ENCODE measurements around the gene CLCN2. TPM values are rescaled to one million over a fixed set of nuclear protein-coding genes. Genes with fewer than 3 reads are reported as not detected.
"Not testable (repeated sequence)": the region's sequence is repeated elsewhere in the genome, so short reads cannot be mapped to it uniquely, and the experiment has no call there.

Gene CLCN2
- polyA plus RNA-seq, 1 donor from 2014 or later, result 0.53 TPM

- no peaks in the 10 kb centered on the region for H3K27me3 Mint-ChIP-seq
- H3K4me1 Mint-ChIP-seq, result no peaks in the 10 kb centered on the region
- H3K27ac Mint-ChIP-seq, result no peak overlapping the region
- H3K36me3 Mint-ChIP-seq, result peaks cover 2% of the 10 kb centered on the region
- H3K4me3 Mint-ChIP-seq, result no peak overlapping the region
- no peaks in the 10 kb centered on the region for H3K9me3 Mint-ChIP-seq
Measured at GRCh38 chr3:184347321-184348056, 13.9 kb downstream of the CLCN2 start.

GRCh38 chr3:184346480-184347190, 14.8 kb downstream of the CLCN2 start:
- H3K27me3 Mint-ChIP-seq, result no peaks in the 10 kb centered on the region
- H3K4me1 Mint-ChIP-seq, result no peaks in the 10 kb centered on the region
- no peak overlapping the region for H3K4me3 Mint-ChIP-seq
- no peaks in the 10 kb centered on the region for H3K9me3 Mint-ChIP-seq
- H3K36me3 Mint-ChIP-seq, result peaks cover 2% of the 10 kb centered on the region
- H3K27ac Mint-ChIP-seq, result peak overlapping the region in 1 of 3 donors; percentile 14

GRCh38 chr3:184345317-184346144, 15.9 kb downstream of the CLCN2 start:
- Mint-ChIP-seq H3K4me1 (peaks cover 0 to 3% (median 0%) of the 10 kb centered on the region in 3 donors), H3K27ac (no peak overlapping the region), H3K27me3 (no peaks in the 10 kb centered on the region), H3K36me3 (peaks cover 8% of the 10 kb centered on the region), H3K4me3 (no peak overlapping the region), H3K9me3 (no peaks in the 10 kb centered on the region)

GRCh38 chr3:184344579-184345316, 16.7 kb downstream of the CLCN2 start:
- Mint-ChIP-seq H3K27me3 (no peaks in the 10 kb centered on the region), H3K36me3 (peaks cover 6% of the 10 kb centered on the region), H3K4me1 (peaks cover 0 to 3% (median 0%) of the 10 kb centered on the region in 3 donors), H3K27ac (no peak overlapping the region), H3K9me3 (no peaks in the 10 kb centered on the region), H3K4me3 (no peak overlapping the region)

- Mint-ChIP-seq H3K27ac (no peak overlapping the region), H3K4me3 (no peak overlapping the region), H3K36me3 (peaks cover 6% of the 10 kb centered on the region), H3K27me3 (no peaks in the 10 kb centered on the region), H3K9me3 (no peaks in the 10 kb centered on the region), H3K4me1 (peaks cover 0 to 3% (median 0%) of the 10 kb centered on the region in 3 donors)
Measured at GRCh38 chr3:184343200-184343876, 18.1 kb downstream of the CLCN2 start.

- H3K27ac Mint-ChIP-seq, result no peak overlapping the region
- H3K9me3 Mint-ChIP-seq, result no peaks in the 10 kb centered on the region
- peaks cover 0 to 11% (median 6%) of the 10 kb centered on the region in 3 donors for H3K4me1 Mint-ChIP-seq
- no peaks in the 10 kb centered on the region for H3K27me3 Mint-ChIP-seq
- no peak overlapping the region for H3K4me3 Mint-ChIP-seq
- peaks cover 6% of the 10 kb centered on the region for H3K36me3 Mint-ChIP-seq
Measured at GRCh38 chr3:184341925-184342324, 19.5 kb downstream of the CLCN2 start.

GRCh38 chr3:184339451-184340135, 21.8 kb downstream of the CLCN2 start:
- H3K27me3 Mint-ChIP-seq, H3K4me3 Mint-ChIP-seq, H3K27ac Mint-ChIP-seq, H3K9me3 Mint-ChIP-seq, H3K36me3 Mint-ChIP-seq: not testable (repeated sequence)
- peaks cover 5 to 22% (median 17%) of the 10 kb centered on the region in 3 donors for H3K4me1 Mint-ChIP-seq

- Mint-ChIP-seq H3K4me3 (peak overlapping the region in 2 of 4 donors; percentile 12 to 33), H3K9me3 (no peaks in the 10 kb centered on the region), H3K4me1 (peaks cover 5 to 22% (median 17%) of the 10 kb centered on the region in 3 donors), H3K27ac (peak overlapping the region in 1 of 3 donors; percentile 40), H3K27me3 (no peaks in the 10 kb centered on the region), H3K36me3 (peaks cover 8% of the 10 kb centered on the region)
Measured at GRCh38 chr3:184339001-184339400, 22.4 kb downstream of the CLCN2 start.

GRCh38 chr3:184338511-184338945, 22.9 kb downstream of the CLCN2 start:
- Mint-ChIP-seq H3K4me3 (peak overlapping the region in 2 of 4 donors; percentile 12 to 15), H3K36me3 (peaks cover 8% of the 10 kb centered on the region), H3K9me3 (no peaks in the 10 kb centered on the region), H3K27me3 (no peaks in the 10 kb centered on the region), H3K4me1 (peaks cover 5 to 22% (median 17%) of the 10 kb centered on the region in 3 donors), H3K27ac (peak overlapping the region in 1 of 3 donors; percentile 40)

GRCh38 chr3:184337981-184338380, 23.4 kb downstream of the CLCN2 start:
- Mint-ChIP-seq H3K27ac (peak overlapping the region in 2 of 3 donors; percentile 15 to 87), H3K4me1 (peaks cover 5 to 22% (median 17%) of the 10 kb centered on the region in 3 donors), H3K4me3 (peak overlapping the region in 3 of 4 donors; percentile 79 to 83 (median 83)), H3K36me3 (peaks cover 8% of the 10 kb centered on the region), H3K9me3 (no peaks in the 10 kb centered on the region), H3K27me3 (no peaks in the 10 kb centered on the region)

GRCh38 chr3:184337399-184337714, 24.0 kb downstream of the CLCN2 start, which contains the start of gene FAM131A:
Gene FAM131A, plus strand, starts transcription at chr3:184337600. Its CDS starts 31 bp downstream, at chr3:184337631.
- H3K4me3 Mint-ChIP-seq, result peak within 1 kb of the TSS; percentile 83 to 96 (median 90)
- no peaks in the 10 kb centered on the region for H3K9me3 Mint-ChIP-seq
- peaks cover 8% of the 10 kb centered on the region for H3K36me3 Mint-ChIP-seq
- H3K4me1 Mint-ChIP-seq, result peaks cover 5 to 23% (median 17%) of the 10 kb centered on the region in 3 donors
- H3K27me3 Mint-ChIP-seq, result no peaks in the 10 kb centered on the region
- peak within 1 kb of the TSS; percentile 61 to 92 (median 87) for H3K27ac Mint-ChIP-seq

- Mint-ChIP-seq H3K27ac (peak overlapping the region; percentile 61 to 92 (median 87)), H3K4me3 (peak overlapping the region; percentile 83 to 96 (median 90)), H3K27me3 (no peaks in the 10 kb centered on the region), H3K4me1 (peaks cover 5 to 23% (median 17%) of the 10 kb centered on the region in 3 donors), H3K9me3 (no peaks in the 10 kb centered on the region), H3K36me3 (peaks cover 8% of the 10 kb centered on the region)
Measured at GRCh38 chr3:184336547-184337398, 24.6 kb downstream of the CLCN2 start.

All from IgD-negative memory B cell (primary cell).